ENCODE results near the gene FOLR1.
"Not testable (repeated sequence)": the region's sequence is repeated elsewhere in the genome, so short reads cannot be mapped to it uniquely, and the experiment has no call there.

Gene FOLR1

DNA sequence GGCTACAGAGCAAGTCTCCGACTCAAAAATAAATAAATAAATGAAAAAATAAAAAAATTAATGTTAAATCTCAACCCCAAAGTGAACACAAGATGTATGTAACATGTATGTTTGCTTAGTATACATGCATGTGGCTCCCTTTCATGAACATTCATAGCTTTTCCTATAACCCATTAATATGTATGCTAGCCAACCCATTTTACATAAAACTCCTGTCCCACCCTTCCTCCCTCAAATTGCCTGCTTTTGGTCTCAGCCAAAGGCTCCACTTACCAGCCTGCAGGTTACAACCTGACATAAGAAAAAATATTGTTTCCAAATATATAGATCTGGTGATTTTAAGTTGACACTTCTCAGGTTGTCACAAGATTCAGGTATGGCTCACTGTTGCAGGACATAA, 3.7 kb upstream of the FOLR1 start:
- DNase-seq: no peak

DNA sequence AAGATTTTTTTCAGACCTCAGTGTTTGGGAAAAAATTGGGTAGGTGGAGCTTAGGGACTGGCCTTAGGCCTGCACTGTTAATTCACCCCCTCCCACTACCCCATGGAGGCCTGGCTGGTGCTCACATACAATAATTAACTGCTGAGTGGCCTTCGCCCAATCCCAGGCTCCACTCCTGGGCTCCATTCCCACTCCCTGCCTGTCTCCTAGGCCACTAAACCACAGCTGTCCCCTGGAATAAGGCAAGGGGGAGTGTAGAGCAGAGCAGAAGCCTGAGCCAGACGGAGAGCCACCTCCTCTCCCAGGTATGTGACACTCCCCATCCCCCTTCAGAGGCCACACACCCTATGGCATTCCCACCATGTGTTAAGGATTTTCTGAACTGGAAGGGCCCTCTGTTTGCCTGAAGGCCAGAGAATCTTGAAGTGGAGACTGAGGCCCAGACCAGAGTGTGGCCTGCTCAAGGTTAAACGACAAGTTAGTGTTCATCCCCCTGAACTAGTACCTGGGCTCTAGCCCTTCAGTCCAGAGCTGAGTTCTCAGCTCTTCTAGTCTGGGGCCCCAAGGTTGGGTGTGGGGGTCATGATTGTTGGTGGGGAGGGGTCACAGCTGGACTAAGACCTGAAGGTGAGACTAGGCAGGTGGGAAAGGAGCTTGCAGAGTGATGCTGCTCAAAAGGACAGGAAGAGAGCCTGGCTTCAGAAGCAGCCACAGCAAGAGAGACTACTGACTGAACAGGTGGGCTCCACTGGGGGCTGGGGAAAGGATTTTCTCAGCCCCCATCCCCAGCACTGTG, 2.3 kb upstream of the FOLR1 start:
- no peak for DNase-seq

DNA sequence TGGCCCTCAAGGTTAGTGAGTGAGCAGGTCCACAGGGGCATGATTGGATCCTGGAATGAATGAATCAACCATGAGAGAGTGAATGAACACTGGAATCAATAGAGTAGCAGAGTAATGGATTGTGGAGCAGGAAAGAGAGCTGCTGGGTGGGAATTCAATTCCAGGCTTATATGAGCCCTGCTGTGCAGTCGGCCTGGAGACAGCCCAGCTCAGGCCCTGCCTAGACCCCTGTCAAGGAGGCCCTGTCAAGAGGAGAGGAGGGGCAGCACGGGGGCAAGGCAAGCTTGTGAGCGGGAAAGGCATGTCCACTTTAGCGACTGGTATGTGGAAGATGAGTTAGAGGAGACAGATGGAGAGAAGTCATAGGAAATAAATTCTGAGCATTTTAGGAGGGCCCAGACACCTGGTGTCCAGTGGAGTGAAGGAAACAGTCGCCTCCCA, 1.3 kb upstream of the FOLR1 start:
- DNase-seq: no peak

DNA sequence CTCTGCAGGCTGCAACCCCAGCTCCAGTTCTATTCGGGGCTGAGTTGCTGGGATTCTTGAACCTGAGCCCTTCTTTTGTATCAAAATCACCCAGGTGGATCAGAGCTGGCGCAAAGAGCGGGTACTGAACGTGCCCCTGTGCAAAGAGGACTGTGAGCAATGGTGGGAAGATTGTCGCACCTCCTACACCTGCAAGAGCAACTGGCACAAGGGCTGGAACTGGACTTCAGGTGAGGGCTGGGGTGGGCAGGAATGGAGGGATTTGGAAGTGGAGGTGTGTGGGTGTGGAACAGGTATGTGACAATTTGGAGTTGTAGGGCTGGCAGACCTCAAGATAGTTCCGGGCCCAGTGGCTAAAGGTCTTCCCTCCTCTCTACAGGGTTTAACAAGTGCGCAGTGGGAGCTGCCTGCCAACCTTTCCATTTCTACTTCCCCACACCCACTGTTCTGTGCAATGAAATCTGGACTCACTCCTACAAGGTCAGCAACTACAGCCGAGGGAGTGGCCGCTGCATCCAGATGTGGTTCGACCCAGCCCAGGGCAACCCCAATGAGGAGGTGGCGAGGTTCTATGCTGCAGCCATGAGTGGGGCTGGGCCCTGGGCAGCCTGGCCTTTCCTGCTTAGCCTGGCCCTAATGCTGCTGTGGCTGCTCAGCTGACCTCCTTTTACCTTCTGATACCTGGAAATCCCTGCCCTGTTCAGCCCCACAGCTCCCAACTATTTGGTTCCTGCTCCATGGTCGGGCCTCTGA, 3.8 kb downstream of the FOLR1 start:
- DNase-seq: no peak

DNA sequence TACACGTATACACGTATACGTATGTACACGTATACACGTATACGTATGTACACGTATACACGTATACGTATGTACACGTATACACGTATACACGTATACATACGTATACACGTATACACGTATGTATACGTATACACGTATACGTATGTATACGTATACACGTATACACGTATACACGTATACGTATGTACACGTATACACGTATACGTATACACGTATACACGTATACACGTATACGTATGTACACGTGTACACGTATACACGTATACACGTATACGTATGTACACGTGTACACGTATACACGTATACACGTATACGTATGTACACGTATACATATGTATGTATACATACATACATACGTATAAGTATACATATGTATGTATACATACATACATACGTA, 9.5 kb downstream of the FOLR1 start:
- not testable (repeated sequence) for DNase-seq

DNA sequence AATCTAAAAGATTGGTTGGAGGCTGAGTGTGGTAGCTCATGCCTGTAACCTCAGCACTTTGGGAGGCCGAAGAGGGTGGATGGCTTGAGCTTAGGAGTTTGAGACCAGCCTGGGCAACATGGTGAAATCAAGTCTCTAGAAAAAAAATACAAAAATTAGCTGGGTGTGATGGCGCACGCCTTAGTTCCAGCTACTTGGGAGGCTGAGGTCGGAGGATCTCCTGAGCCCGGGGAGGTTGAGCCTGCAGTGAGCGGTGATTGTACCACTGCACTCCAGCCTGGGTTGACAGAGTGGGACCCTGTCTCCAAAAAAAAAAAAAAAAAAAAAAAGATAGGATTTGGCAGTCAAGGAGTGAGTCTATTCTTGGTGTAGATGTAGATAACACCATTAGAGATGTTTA, 10.6 kb downstream of the FOLR1 start:
- DNase-seq: no peak

DNA sequence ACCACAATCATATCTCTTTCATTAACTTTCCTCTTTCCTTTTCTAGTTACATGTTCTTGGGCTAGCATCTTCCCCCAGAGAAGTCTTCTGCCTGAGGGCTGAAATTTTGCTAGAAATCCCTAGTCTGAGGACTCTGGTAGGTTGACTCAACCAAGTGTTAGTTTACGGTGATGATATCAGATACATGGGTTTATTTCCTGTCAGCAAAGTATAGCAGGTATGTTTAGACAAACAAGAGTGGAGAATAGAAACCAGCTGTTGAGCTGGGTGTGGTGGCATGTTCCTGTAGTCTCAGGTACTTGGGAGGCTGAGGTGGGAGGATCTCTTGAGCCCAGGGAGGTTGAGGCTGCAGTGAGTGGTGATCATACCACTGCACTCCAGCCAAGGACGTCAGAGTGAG, 11.2 kb downstream of the FOLR1 start:
- no peak for DNase-seq

DNA sequence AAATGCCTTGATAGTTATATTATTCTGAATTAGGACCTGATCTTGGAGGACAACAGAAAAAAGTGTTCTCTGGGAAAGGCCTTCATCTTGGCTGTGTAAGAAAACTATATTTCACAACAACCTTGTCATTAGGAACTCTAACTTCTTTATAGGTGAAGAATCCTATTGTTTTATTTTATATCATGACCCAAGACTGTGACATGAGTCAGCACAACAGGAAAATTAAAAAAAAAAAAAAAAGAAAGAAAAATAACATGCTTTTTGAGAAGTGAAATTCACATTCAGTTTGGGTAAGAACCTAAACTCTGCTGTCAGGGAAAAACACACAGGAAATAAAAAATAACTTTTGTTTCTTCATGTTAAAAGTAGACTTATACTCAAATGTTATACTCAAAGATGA, 12.9 kb downstream of the FOLR1 start:
- no peak for DNase-seq

DNA sequence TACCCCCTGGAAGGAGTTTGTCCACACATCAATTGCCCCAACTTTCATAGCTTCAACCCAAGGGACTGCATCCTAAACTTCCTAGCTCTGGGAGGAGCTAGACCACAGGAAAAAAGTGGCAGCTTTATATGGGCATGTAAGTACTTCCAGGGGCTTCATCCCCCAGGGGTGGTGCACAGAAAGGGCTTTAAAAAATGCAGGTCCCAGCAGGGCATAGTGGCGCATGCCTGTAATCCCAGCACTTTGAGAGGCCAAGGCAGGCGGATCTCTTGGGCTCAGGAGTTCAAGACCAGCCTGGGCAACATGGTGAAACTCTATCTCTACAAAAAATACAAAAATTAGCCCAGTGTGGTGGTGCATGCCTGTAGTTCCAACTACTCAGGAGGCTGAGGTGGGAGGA, 14.9 kb downstream of the FOLR1 start:
- not testable (repeated sequence) for DNase-seq

DNA sequence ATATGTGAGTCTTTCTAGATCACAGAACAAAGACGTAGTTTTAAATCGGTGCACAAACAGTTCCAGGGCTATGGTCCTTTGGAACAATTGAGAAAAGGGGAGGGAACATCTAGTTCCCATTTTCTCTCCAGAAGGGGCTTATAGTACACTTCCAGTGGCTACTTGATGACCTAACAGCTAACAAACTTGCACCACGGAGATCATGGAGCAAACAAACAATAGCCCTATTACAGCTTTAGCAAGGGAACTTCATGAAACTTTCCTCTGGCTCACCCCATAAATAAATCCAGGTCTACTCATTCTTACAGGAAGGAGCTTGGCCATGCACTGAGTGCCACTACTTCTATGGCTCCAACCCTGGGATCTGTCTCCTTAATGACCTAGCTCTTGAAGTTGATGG, 16.3 kb downstream of the FOLR1 start:
- no peak for DNase-seq

DNA sequence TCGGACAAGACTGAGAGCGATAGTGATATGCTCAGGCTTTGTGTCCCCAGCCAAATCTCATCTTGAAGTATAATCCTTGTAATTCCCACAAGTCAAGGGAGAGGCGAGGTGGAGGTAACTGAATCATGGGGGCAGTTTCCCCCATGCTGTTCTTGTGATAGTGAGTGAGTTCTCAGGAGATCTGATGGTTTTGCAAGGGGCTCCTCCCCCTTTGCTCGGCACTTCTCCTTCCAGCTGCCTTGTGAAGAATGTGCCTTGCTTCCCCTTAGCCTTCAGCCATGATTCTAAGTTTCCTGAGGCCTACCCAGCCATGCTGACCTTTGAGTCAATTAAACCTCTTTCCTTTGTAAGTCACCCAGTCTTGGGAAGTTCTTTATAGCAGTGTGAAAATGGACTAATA, 17.2 kb downstream of the FOLR1 start:
- DNase-seq: no peak

DNA sequence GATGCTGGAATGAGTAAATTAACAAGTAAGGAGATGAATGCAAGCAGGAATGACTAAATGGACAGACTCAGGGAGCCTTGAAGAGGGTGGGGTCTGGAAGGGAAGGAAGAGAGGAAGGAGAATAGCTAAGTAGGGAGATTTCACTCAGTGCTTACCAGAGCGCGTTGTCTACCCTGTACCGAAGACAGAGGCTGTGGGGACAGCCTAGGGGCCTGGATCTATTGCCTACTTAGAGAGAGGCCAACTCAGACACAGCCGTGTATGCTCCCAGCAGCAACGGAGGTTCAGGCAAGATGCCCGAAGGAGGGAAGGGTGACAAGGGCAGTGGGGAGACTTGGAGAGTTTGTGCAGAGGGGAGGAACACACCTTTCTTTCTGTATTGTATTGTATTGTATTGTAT, 24.7 kb downstream of the FOLR1 start, which contains the start of gene FOLR2:
Gene FOLR2 (plus strand): TSS at position 157 of the 400 bp plus-strand sequence. CDS start 1,791 bp downstream, outside the sequence.
- no peak for DNase-seq

DNA sequence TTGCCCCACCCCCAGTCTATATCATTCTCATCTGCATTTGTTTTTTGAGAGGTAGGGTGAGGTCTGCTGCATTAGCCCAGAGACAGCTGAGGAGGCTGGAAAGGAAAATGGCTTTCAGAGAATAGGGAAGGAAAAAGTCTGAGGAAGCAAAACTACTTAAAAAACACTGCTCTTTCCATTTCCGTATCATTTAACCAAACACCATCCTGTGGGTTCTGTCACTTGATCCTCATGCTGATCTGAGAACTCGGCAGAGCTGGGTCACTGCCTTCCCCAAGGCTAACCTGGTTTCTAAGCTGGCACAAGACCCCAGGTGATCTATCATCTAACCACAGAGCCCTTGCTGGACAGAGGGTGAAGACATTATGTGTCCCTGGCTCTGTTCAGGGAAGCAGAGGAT, 25.9 kb downstream of the FOLR1 start:
- DNase-seq: no peak

DNA sequence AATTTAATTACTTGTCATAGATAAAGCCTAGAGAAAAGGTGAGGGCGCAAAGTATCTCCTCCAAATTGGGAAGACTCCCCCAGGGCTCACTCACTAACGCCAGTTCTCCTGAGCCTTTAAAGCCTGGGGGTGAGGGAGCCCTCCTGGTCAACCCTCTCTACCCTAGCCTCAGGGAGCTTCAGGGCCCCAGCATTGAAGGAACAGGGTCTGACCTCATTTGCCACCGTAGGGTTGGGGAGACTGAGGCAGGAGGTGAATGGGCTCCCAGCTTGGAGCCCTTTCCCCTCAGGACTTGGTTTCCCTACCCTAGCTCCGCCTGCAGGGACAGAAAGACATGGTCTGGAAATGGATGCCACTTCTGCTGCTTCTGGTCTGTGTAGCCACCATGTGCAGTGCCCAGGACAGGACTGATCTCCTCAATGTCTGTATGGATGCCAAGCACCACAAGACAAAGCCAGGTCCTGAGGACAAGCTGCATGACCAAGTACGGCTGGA, 26.4 kb downstream of the FOLR1 start:
- DNase-seq: no peak

DNA sequence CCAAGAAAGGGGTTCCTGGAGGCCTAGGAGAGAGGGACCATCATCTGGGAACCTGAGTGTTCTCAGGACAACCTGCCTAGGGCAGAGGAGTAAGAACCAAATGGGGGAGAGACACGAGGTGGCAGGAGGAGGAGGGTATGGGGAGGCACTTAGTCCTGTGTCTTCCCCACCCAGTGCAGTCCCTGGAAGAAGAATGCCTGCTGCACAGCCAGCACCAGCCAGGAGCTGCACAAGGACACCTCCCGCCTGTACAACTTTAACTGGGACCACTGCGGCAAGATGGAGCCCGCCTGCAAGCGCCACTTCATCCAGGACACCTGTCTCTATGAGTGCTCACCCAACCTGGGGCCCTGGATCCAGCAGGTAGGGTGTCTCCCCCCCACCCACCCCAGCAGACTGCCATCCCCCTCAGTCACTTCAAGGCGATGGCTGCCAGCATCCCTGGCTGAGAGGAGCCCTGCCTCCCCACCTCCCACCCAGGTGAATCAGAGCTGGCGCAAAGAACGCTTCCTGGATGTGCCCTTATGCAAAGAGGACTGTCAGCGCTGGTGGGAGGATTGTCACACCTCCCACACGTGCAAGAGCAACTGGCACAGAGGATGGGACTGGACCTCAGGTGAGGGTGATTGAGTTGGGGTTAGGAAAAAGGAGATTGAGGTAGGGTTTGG, 28.9 kb downstream of the FOLR1 start:
- DNase-seq: no peak

DNA sequence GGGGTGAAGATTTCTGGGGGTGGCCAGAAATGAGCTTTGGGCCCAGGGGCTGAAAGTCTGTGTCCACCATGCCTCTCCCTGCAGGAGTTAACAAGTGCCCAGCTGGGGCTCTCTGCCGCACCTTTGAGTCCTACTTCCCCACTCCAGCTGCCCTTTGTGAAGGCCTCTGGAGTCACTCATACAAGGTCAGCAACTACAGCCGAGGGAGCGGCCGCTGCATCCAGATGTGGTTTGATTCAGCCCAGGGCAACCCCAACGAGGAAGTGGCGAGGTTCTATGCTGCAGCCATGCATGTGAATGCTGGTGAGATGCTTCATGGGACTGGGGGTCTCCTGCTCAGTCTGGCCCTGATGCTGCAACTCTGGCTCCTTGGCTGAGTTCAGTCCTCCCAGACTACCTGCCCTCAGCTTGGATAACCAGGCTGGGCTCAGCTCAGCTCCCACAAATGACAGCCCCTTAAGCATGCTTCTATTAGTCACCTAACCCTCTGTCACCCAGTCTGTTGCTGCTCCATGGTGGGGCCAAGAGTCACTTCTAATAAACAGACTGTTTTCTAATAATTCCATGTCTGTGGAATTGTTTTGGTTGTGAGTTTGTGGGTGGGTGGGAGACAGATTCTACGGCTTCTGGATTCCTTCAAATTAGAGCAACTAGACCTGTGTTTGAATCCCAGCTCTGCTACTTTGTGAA, 29.6 kb downstream of the FOLR1 start:
- no peak for DNase-seq

DNA sequence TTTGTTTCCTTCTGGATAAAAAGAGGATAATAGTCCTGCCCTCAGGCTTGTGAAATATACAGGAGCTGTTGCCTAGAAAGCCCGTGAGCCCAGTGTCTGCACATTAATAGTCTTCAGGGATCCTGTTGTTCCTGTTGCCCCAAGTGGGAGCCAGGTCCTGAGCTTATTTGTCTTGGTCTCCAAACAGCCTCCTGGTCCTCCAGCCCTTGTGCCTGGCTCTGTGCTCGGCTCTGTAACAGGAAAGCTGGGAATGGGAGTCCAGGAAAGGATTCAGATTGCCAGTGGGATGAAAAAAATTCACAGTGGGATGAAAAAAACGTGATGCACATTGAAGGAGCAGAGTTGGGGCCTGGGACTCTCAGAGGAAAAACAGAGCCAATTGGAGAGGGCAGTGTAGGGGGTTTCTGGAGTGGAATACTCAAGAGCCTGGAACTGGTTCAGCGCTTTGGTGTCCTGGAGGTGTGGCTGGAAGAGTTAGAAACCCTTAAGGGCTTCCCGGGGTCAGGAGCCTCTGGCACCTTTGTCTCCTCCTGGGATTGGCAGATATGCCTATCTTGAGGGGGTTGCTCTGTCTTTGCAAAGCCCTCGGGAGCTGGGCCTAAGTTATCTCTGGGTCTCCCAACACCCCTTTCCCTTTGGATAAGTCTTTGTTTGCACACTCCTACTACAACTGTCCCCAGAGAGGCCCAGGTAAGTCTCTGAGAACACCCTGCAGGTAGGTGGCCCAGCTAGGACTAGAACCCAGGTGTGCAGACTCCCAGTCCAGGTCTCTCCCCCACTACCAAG, 30.4 kb downstream of the FOLR1 start:
- DNase-seq: no peak

DNA sequence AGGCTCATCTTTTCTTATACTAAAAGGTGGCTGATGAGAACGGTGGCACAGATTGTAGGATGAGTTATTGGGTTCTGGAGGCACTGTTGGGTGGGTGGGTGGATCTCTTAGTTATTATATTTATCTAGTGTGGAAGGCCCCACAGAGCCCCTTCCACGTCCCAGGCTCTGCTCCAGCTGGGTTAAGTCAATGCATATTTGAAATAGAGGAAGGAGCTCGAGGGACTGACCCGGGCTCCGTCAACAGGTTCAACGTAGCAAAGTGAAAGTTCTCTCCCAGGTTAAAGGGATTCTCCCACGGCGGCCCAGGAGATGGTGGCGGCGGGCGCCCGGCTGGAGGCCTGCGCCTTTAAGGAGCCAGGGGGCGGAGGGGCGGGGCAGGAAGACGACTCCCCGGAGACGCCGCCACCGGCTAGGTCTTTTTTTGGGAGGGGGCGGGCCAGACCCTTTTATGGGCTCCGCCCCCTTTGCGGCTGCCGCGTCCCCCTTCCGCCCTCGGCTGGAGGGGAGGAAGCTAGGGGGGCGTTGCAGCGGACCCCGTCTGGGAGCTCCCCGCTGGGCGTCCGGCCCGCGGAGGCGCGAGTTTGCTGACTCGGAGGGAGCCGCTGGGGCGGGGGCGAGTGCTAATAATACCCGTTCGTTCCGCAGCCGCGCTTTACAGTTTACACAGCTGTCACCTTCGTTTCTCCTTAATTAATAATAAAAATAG, 31.1 kb downstream of the FOLR1 start:
- no peak for DNase-seq

DNA sequence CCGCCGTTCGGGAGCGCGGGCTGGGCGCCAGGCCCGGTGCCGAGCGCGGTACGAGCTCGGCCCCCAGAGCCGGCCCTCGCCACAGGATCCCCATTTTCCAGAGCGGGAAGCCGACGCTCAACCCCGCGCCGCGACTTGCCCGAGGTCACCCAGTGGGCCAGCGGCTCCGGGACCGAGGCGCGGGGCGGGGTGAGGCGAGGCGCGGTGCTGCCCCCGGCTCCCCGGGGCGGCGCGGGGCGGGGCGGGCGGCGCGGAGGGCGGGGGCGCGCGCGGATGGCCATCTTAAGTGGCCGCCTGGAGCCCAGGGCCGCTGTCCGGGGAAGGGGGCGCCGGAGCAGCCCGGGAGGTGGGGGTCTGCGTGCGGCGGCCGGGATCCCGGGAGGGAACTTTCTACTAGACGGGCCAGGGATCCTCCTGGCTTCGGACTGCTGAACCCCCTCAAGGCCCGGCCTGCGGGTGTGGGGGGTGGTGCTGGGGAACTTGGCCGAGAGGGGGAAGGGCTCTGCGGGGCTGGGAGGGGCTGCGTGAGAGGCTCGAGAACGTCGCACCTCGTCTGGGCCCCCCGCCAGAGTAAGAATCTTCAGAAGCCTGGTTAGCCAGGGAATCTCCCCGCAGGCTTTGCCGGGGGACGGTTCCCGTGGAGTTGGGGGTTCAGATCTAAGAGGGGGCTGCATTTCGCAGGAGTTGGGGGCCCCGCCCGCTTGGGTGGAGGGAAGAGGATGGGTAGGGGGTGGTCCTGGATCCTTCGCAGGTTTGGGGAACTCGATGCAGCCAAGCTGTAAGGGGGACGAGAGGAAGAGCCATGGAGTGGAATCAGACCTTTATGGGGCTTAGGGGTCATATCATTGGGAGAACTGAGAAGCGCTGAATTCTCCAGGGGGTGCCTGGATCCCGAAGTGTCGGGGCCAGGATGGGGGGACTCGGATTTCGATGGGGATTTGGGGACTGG, 31.9 kb downstream of the FOLR1 start:
- no peak for DNase-seq
